CD4-positive, alpha-beta T cell treated with Interleukin-17A for 1 hour (primary cell): ENCODE data around the gene ZNF32.
A peak's percentile ranks its signal among the peaks of the same experiment; 100 is the strongest.
"Not testable (repeated sequence)": the region's sequence is repeated elsewhere in the genome, so short reads cannot be mapped to it uniquely, and the experiment has no call there.

Experiments used
- DNase-seq: peaks from one replicate; pipeline ENCODE4 v3.0.0-alpha.2; 2020

The ZNF32 gene

GRCh38 chr10:43679509-43679908 lies 30.8 kb upstream of the ZNF32 start:
- DNase-seq = no peak

DNA sequence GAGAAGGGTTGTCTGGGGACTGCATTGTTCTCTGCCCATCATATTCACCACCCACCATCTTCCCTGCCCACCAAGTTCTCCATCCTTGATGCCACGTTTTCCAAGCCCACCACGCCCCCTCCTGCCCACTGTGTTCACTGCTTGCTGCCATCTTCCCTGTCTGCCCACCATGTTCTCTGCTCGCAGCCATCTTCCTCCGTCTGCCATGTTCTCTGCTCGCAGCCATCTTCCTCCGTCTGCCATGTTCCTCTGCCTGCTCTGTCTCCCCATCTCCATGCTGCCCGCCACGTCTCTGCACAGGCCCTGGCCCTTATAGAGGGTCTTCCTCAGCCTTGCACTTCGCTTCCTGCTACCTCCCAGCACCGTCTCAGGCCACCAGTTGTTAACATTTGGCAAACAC lies 30.0 kb upstream of the ZNF32 start:
- no peak for DNase-seq

GRCh38 chr10:43676901-43677300 lies 28.2 kb upstream of the ZNF32 start:
- DNase-seq = no peak

DNA sequence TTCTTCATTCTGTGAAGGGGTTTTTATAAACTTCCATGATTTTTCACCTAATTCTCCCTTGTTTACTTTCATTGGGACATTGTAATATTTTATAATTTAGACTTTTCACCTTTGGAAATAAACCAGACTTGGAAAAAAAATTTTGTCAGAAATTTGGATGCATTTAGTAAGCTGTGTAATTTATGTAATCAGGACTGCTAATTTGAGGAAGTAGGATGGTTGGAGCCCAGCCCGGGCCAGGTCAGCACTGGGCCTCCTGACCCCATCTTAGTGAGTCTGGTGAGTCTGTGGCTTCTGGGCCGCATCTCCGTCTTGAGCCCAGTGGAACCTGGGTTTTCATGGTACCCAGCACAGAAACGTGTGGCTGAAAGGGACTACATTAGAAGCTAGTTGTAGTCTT lies 27.6 kb upstream of the ZNF32 start:
- DNase-seq = no peak

DNA sequence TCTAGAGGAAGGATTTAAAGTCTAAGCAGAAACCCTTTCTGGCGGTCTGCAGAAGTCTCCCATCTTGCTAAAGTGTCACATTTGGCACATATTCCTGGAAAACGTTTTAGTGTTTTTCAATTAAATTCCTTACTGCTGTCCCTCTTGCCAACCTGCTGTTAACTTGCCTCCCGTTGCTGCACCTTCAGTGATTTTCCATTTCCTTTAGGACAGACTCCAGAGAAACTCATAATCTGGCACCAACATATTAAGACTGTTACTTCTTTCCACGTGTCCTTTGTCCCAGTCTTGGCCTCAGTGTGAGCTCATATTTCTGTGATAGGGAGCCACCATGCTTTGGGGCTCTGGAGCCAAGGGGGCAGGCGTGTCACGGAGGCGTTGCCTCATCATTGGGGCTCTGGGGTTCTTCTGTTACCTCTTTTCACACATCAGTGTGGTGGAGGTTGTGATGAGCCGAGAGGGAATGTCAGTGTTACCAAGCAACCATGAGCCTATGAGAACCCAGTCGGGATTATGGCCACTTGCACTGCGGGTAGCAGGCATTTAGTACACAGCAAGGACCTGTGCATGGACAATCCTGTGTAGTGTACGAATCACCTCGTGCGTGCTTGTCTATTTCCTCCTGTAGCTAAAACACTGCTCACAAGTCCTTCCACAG lies 26.0 kb upstream of the ZNF32 start:
- DNase-seq = no peak

- no peak for DNase-seq
These were observed 24.8 kb upstream of the ZNF32 start for GRCh38 chr10:43673471-43673870.

- peak; percentile 73 for DNase-seq
These were observed 23.2 kb upstream of the ZNF32 start for GRCh38 chr10:43671659-43672531.

DNA sequence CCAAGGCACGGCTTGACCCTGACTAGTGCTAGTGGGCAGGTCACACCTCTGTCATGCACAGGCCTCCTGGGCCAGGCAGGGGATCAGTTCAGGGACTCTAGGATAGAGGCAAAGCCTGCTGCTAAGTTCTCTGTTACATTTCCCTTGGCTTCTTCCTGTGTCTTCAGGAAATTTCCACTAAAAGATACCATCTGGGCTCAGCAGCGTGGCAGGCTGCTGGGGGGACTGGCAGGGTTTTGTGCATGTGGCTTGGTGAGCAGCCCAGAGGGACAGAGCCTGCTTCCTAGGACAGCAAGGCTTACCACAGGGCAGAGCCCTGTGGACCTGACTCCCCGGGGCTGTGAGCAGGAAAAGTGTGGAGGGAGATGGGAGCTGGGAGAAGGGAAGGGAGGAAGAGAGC lies 20.7 kb upstream of the ZNF32 start:
- no peak for DNase-seq

GRCh38 chr10:43667761-43668386 lies 19.2 kb upstream of the ZNF32 start:
- DNase-seq = no peak

GRCh38 chr10:43667317-43667731 lies 18.6 kb upstream of the ZNF32 start:
- DNase-seq = no peak

GRCh38 chr10:43666552-43666951 lies 17.9 kb upstream of the ZNF32 start:
- DNase-seq = no peak

DNA sequence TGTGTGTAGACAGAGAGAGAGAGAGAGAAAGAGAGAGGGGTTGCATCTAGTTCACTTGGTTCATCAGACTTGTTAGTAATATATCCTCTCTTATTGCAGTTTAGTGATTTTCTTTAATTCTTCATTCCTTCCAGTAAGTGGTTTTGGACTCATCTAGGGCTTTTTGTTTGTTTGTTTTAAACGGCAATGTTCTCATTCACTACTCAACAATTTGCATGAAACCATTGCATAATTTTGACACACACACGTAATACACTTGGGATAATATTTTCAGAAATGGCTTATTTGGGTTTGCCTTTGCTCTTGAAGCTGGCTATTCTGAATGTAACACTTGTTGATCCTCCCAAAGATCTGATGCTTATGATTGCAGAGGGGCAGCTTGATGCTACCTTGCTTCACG lies 16.4 kb upstream of the ZNF32 start:
- DNase-seq = no peak

DNA sequence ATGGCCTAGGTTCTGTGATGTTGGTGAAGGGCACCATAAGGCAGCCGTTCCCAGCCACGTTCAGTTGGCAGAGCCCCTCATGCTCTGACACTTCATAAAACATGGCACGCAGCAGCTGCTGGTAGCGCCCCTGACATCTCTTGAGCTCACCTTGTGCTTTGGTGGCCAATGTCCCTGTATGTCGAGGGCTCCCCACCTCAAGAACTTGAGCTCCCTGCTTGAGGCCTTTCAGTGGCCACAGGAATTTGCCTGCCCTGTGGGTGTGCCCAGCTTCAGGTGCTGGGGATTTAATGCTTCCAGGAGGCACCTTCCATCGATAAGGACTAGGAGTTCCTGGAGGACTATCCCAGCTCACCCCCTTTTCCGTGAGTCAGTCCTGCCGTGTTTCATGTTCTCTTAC lies 9.5 kb upstream of the ZNF32 start:
- DNase-seq = no peak

DNA sequence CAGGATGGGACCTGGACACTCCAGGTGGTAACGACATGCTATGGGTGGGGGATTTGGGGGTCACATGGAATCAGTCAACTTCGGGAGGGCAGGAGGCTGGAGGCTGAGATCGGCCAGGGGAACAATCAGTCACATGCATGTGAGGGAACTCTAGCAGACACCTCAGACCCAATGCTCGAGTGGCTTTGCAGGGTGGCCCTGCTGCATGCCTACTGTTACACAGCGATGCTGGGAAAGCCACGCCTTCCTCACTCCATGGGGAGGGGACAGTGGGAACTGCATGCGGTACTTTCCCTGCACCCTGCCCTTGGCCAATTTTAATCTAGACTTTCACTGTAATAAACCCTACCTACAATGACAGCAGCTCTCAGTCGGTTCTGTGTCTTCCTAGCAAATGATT lies 6.6 kb upstream of the ZNF32 start:
- no peak for DNase-seq

DNA sequence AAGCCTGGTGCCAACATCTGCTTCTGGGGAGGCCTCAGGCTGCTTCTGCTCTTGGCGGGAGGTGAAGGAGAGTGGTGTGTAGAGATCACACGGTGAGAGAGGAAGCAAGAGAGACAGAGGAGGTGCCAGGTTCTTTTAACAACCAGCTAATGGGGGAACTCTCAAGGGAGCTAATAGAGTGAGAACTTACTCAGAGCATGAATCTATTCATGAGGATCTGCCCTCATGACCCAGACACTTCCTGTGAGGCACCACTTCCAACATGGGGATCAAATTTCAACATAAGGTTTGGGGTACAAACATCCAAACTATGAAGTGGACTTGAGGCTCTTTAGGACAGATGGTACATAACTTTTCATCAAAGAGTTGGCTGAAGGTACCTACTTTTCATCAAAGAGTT lies 5.1 kb upstream of the ZNF32 start:
- no peak for DNase-seq

- no peak for DNase-seq
These were observed 473 bp upstream of the ZNF32 start for GRCh38 chr10:43649185-43649523.

GRCh38 chr10:43648095-43648397 lies 635 bp downstream of the ZNF32 start:
- DNase-seq = no peak

- no peak for DNase-seq
These were observed 1.1 kb downstream of the ZNF32 start for GRCh38 chr10:43647576-43647975.

GRCh38 chr10:43645866-43646265 lies 2.8 kb downstream of the ZNF32 start:
- no peak for DNase-seq

DNA sequence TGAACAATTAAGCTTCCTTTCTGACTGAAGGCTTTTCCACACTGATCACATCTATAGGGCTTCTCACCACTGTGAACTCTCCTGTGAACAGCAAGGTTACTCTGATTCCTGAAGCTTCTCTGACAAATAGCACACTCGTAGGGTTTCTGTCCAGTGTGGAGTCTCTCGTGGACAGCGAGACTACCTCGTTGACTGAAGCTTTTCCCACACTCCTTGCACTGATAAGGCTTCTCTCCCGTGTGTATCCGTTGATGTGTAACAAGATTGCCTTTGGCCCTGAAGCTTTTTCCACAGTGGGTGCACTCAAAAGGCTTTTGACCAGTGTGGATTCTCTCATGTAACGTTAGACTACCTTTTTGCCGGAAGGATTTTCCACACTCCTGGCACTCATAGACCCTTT lies 4.4 kb downstream of the ZNF32 start:
- DNase-seq = no peak

DNA sequence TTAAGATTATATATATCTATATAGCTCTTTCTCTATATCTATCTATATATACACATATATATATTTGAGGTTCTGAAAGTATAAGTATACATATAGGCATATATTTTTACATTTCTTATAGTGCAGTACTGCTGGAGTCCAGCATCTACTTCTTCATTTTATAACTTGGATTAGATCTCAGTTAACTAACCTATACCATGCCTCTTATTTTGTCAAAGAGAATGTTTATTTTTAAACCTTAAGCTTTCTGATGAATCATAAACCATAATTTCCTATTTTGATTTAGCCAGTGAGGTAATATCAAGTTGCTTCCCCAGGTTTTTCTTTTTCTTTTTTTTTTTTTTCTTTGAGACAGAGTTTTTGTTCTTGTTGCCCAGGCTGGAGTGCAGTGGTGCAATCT lies 8.1 kb downstream of the ZNF32 start:
- no peak for DNase-seq

DNA sequence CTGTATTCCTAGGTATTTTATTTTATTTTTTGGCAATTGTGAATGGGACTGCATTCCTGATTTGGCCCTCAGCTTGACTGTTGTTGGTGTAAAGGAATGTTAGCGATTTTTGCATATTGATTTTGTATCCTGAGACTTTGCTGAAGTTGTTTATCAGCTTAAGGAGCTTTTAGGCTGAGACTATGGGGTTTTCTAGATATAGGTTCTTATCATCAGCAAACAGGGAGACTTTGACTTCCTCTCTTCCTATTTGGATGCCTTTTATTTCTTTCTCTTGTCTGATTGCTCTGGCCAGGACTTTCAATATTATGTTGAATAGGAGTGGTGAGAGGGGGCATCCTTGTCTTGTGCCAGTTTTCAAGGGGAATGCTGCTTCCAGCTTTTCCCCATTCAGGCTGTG lies 12.9 kb downstream of the ZNF32 start:
- DNase-seq = not testable (repeated sequence)

DNA sequence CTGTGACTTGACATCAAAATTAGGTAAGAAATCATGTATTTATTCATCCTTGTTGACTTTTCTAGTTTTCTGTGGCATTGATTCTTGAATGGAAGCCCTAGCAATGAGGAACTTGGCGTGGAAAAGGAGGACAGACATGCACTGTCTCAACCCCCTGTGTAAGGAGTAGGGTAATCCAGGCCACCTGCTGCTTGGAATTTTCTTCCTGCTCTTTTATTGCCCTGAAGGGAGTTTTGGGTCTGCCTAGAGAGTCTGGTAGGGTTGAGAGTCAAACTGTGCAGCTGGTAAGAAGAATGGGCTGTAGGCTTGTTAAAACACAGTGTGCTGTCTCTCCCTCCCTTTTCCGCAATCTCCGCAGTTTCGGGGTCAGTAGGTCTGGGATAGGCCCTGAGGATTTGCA lies 19.7 kb downstream of the ZNF32 start:
- DNase-seq = no peak

- DNase-seq = no peak
These were observed 20.7 kb downstream of the ZNF32 start for GRCh38 chr10:43627942-43628341.

- peak; percentile 50 for DNase-seq
These were observed 25.3 kb downstream of the ZNF32 start for GRCh38 chr10:43623351-43623750.
